Colon (tissue), 2 donors: ENCODE measurements around the gene LMF1.

Experiments used
- FAIRE-seq: peaks from 2 replicates; lab custom pipeline; 2012; peaks lifted over from hg19 to GRCh38; lab: Jason Lieb, UNC
- donor health status: control.
- donor health status: control.

LMF1 gene

DNA sequence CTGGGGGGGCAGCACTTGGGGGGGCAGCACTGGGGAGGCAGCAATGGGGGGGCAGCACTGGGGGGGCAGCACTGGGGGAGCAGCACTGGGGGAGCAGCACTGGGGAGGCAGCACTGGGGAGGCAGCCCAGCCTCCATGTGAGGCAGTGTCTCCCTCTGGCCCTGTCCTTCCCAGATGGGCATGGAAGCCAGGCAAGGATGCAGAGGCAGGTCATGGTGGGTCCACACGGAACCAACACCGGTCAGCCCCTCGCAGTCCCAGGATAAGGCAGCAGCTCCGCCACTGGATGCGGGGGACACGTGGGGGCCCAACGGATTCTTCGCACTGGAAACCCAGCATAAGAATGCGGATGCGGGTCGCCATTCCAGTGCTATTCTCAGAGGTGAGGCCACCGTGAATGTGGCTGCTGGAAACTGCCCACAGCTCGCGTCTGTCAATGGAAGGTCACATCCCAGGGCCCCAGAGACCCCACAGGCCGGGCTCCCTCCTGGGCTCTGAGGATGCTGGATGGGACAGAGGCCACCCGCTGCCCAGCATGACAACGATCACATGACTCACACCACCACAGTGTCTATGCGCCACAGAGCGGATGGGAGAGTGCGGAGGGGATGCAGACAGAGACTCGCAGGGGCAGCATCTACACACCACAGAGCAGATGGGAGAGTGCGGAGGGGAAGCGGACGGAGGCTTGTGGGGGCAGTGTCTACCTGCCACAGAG is 59.0 kb downstream of the LMF1 start:
- FAIRE-seq = no peak

DNA sequence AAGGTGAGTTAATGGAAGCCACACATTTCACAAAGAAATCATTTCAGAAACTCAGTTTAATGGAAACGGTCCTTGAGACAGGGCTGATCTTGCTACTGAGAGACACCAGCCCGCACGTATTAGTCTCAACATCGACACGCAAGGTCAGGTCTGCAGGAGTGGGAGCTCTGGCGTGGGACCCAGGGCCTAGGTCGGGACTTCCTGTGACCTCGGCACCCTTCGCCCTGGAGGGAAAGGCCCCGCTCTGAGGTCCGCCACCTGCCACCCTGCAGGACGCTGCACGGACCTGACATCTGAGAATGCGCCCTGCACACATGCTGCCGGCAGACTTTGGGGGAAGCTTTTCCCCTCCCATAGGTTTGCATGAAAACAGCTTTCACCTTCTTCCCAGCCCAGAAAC is 59.7 kb downstream of the LMF1 start:
- FAIRE-seq = no peak

DNA sequence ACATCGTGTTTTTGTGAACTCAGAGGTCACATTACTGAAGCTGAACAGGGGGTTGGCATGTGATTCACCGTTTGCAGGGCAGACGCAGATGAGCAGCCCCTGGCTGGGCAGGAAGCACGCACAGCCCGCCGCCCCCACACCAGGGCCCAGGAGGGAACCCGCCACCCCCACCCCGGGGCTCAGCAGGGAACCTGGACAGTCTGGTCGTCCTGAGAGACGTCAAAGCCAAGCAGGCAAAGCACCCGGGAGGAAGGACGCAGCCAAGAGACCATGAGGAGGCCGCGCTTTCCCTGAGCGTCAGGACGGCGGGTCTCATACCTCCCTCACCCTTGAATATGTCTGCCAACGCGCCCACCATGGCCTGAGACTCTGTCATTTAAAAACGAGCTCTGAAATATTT is 60.6 kb downstream of the LMF1 start:
- FAIRE-seq = no peak

DNA sequence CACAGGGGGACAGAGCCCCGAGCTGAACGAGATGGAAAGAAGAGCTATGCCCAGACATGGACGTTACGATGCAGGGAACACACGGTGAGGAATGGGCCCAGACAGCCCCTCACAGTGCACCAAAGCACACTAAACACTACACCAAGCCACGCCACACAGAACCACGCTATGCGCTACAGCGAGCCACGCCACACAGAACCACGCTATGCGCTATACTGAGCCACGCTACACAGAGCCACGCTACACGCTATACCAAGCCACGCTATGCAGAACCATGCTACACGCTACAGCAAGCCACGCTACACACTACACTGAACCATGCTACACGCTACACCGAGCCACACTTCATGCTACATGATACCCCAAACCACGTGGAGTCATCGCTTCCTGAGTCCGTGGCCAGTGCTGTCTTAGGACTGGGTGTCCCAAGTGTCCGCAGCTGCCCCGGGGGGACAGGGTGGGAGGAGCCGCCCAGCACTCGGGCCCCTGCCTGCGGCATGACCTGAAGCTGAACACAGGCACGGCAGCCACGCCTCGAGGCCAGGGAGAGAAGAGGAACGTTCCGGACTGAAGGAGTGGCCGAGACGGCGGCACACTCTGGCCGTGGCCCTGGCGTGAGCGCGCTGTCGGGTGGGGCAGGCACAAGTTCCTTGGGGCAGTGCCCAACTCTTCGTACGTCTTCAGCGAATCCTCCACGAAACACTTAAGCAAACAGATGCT is 61.3 kb downstream of the LMF1 start:
- FAIRE-seq = no peak

DNA sequence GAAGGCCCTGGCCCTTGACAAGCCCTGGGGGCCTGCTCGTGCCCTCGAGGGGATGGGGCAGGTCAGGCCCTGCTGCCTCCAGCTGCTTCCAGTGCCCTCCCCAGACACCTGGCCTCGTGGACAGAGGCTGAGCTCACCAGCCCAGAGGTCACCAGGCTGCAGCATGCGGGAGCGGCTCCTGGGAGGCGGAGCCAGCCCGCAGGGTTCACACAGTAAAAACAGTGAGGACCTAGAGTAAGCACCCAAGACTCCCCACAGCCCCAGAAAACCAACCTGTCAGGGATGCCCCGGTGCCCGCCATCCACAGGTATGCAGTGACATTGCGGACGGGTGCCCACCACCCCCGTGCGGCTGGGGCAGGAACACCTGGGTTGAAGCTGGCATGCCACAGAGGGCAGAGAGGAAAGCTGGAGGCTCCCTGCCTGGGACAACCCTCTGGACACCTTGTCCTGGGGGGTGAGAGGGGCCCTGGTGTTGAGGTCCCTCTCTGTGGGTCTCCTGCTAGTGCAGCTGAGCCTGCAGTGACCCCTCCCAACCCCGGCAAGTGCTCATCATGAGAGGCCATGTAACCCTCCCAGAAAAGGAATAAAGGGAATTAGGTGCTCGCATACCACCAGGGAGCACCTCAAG is 62.1 kb downstream of the LMF1 start:
- no peak for FAIRE-seq

DNA sequence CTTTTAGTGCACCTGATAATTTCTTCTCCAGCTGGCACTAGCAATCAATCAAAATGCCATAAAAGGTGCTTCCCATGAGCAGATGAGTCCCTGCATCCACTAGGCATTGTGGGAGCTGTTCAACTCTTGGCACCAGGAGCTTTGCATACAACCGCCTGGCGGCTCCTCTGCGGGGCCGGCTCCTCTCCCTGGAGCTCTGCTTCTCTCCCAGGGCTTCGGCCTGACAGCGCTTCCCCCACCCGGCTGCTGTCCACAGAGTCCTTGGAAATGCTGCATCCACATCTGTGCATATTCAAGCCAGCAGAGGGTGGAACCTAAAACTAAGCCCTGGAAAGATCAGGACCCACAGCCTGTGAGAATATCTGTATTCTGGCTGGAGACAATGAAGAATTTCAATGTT is 62.9 kb downstream of the LMF1 start:
- FAIRE-seq = no peak

DNA sequence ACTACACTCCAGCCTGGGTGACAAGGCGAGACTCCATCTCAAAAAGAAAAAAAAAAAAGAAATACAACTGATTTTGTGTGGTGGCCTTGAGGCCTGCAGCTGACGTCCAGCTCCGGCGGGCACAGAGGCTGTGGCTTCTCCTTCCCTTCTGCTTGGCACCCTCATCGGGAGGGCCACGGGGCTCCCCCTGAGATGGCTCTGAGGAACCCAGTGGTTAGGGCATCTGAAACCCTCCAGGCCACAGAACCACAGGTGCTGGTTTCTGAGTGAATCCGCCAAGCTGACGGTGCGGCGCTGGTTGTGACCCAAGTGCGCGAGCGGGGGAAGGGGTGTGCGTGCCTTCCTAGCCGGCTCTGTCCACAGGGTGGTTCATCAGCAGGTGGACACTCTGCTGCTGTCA is 63.4 kb downstream of the LMF1 start:
- FAIRE-seq = no peak

DNA sequence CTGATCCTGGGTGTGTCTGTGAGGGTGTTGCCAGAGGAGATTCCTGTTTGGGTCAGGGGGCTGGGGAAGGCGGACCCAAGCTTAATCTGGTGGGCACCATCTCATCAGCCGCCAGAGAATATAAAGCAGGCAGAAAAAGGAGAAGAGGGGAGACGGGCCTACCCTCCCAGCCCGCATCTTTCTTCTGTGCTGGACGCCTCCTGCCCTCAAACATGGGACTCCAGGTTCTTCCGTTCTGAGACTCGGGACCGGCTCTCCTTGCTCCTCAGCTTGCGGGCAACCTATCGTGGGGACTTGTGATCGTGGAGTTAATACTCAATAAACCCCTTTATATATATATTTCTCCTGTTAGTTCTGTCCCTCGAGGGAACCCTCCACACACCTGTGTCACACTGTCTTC is 64.5 kb downstream of the LMF1 start:
- FAIRE-seq = no peak

DNA sequence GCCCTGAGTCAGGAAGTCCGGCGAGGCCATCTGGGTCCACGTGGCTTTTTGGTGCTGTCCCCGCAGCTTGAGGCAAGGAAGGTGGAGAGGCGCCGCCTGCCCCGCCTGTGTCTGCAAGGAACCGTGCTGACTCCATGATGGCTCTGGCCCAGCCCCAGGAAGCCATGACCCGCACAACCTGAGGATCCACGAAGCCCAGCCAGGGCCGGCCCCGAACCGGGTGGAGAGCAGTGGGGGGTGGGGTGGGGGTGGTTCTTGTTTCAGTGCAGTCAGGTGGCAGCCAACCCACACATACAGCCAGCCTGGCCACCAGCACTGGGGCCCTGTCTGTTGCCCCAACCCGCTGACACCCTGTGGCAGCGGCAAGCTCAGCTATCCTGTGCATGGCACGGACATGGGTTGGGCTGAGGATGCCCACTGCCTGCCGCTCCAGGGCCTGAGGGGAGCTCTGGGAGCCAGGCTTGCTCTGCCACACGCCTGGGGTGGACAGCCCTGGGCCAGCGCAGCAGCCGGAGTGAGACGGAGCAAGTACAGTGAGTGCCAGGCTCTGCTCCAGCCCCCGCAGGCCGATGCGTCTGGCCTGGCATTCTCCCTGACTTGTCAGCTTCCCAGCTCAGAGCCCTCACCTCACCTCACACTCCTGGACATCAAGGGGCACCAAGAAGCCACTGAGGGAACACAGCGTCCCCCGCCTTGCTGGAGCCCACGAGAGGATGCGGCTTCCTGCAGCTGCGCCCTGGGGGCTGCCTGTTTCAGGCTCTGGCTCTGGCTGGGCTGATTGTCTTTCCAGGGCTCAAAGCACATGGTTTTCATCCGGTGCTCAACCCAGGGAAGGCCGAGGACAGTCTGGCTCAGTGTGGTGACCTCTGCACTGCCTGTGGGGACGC is 68.8 kb downstream of the LMF1 start:
- FAIRE-seq = no peak

DNA sequence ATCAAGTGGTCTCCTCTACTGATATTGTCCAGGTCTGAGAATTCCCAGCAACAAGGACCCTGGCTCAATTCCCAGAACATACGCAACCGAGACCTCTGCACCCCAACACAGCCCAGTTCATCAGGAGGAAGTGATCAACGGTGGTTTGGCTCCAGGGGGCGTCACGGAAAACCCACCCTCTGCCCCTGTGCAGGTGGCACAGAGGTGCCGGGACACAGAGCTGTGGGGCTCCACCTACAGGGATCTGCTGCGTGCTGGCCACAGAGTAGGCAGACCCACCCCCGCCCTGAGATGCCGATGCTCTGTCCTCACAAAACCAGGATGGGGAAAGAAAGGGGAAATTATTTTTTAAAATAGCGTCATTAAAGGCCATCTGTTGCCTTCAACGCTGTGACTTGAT is 69.6 kb downstream of the LMF1 start:
- no peak for FAIRE-seq

DNA sequence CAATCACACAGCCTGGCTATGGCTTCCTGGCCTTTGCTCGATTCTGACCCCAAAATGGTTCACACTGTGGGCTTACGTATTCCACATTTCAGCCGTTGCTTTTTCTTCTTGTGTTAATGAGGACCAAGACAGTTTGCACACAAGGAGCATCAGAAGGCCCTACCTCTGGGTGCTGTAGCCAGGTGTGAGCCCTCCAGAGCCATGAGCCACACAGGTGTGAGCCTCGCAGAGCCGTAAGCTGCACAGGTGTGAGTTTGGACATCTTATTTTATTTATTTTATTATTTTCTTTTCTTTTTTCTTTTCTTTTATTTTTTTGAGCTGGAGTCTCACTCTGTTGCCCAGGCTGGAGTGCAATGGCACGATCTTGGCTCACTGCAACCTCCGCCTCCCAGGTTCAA is 70.6 kb downstream of the LMF1 start:
- FAIRE-seq = no peak

DNA sequence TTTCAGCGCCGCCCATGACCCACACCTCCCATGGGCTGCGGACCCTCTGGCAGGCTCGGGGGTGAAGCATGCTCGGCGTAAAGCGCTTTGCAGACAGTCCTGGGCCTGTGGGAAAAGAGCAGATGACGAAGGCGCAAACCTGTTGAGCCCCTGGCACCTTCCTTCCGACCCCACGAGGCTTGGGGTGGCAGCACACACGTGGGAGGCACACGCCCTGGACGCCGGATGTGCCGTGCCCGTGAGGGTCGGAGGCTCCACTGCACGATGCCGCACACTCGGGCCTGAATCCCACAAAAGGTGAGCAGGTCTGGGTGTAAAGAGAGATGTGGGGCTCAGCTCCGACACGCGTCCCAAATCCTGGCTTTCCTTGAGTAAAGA is 71.1 kb downstream of the LMF1 start:
- no peak for FAIRE-seq

DNA sequence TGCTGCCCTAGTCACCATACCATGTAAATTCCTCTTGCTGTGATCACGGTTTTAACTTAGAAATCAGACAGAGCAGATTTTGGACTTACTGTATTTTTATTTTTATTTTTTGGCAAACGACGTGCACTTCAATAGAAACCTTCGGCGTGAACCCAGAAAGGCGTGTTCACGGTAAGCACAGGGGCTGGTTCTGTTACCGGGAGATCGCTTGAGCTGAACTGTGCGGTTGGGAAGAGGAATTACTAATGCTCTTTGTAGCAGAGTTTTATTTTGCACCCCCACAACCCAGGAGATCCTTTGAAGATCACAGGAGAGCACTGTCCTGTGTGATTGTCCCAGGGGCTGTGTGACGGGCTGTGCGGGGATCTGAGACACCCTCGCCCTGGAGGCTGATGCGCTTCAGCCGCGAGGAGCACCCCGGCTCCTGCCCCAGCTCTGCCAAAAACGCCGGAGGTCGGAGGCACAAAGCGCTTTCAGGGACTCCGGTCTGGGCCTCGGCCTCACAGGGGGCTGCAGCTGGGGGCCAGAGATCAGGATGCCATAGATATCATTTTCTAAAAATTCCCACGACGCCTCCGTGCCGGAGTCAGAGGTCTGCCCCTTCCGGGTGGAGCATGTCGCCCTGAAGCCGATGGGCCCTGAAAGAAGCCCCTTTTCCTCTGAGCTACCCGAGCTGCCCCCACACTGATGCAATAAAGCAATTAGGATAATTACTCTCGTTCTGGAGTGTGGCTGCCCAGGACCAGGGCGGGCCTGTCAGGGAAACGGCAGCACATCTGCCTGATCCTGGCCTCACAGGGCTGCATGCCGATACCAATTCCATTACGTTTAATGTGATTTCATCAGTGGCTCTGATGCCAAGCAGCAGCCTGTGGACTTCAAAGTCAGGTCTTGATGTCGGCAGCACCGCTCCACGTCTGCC is 71.8 kb downstream of the LMF1 start:
- FAIRE-seq = no peak

DNA sequence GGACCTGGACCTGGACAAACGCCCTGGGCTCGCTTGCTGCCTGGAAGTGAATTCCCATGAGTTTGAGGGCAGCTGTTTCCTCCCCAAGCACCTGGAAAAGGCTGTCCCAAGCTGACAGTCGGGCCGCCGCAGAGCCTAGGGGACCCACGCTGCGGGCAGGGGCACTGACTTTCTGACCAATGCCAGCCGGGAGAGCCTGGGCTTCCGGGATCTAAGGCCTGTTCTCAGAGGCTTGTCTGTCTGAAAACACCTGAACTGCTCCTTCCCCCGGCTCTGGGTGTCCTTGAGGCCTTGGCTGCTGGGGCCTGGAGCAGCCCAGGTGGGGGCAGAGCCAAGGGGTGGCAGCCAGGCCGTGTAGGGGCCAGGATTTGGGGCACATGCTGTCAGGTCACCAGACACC is 72.6 kb downstream of the LMF1 start:
- FAIRE-seq = no peak

DNA sequence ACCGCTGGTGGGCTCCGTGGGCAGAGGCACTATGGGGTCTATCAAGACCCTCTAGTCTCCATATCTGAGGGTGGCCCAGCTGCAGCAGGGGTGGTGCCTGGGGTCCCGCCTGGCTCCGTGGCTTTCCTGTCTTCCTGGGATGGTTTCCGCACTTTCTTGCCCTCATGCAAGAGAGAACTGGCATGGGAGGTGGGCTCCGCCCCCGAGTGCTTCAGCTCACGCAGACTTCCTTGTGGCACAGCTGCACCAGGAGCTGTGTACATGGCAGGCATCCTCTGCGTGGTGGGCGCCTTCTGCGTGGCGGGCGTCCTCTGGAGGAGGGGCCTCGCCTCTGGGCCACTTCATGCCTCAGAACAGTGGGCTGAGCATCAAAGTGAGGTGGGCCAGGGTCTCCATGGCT is 73.1 kb downstream of the LMF1 start:
- no peak for FAIRE-seq

DNA sequence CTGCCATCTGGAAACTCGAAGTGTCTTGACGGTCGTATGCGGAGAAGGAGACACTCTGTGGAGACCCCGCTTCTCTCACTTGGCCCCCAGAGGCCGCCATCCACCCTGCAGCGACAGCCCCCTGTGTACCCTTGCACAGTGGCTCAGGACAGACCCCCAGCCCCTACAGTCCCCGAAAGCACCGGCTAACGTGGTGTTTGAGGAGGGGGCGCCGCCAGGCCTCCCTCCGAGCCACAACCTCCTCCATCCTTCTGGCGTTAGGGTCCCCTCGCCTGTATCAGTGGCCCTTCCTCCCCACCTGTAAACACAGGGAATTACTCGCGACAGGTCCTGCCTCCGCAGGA is 73.6 kb downstream of the LMF1 start:
- no peak for FAIRE-seq

DNA sequence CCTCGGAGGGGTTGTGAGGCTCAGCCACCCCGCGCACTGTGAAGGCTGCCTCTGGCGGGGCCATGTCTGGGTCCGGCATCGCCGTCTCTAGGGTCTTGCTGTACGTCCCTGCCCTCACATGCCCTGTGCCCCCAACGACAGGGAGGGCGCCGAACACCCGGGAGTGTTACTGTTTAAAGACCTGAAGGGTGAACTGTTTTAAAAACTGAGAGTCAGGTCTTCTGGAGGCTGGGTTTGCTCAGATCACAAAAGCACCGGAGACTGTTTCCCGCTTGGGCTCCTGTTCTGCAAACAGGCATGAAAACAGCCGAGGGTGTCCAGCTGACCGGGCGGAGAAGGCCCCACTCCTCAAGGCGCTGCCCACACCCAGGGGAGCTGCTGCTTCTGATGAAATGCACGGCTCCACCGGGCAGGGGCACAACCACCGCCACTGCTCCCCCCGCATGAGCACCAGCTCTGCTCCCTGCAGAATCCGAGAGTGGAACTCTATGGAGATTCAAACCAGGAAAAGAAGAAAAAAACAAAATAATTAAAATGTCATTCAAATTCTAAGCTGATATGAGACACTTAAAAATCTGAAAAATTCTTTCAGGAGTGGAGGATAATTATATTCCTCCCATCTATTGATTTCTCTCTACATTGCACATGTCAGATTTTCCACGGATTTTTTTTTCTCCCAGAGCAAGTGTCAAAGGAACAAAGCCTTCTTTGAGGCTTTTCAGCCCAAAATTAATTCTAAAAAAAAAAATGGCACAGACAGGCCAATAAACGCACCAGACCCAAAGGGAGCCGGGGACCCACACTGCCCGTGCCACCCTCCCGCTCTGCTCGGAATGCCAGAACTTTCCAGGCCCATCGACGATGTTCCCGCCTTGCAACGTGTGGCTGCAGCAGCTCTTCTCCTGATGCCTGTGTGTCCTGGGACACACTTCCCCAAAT is 74.3 kb downstream of the LMF1 start:
- no peak for FAIRE-seq

DNA sequence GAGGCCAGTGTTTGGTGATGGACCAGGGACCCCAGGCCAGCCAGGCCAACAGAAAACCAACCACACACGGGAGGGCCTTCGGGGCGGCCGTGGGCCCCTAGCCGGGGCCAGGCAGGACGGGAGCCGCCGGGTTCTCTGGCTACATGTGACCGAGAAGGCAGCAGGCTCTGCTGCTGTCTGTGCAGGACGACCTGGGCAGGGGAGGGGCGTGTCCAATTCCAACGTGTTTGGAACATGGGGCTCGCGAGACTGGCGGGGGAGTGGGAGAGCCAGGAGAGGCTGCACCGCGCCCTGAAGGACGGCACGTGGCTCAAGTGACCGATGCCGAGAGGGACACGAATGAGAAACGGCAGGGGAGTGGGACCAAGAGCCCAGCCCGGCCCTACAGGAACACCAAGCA is 75.4 kb downstream of the LMF1 start:
- no peak for FAIRE-seq

DNA sequence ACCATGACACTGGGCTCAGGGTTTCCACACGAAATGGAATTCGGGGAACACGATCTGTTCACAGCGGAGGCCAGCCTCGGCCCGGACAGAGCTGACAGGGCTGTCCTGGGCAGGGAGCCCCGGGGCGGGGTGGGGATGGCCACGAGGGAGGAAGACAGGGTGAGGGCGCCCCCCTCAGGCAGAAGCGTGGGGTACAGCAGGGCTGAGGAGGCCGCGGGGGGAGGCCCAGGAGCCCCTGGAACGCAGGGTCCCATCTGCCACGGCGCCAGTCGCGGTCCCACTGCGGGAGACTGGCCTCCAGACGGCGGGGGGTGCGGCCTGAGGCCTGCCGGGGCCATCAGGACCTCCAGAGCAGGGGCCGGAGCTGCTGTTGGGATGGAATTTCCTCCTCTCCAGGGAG is 75.9 kb downstream of the LMF1 start:
- no peak for FAIRE-seq

DNA sequence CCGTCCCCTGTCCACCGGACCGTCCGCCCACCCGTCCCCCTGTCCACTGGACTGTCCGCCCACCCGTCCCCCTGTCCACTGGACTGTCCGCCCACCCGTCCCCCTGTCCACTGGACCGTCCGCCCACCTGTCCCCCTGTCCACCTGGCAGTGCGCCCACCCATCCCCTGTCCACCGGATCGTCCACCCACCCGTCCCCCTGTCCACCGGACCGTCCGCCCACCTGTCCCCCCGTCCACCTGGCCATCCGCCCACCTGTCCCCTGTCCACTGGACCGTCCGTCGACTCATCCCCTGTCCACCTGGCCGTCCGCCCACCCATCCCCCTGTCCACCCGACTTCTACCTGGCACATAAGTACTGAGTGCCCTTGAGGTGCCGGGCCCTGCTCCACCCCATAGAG is 76.6 kb downstream of the LMF1 start:
- FAIRE-seq = no peak

DNA sequence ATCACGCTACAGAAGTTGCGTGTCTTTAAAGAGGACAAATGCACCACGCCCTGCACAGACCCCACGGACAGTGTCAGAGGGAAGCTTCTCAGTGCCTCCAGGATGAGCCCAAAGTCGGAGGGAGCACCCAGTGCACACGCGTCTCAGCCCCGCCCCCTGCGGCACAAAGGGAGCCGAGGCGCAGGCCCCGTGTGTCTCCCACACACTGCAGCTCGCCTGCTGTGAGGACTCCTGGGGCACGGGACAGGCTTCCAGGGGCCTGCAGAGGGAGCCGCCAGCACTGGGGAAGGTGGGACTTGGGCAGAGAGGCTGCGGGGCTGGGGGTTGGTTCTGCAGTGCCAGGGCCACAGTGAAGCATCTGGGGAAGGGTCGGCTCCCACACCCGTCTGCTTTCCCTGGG is 77.4 kb downstream of the LMF1 start:
- FAIRE-seq = no peak
